HCT116 (cell line): Measurements from ENCODE around the gene SEC16B. TPM values are rescaled to one million over a fixed set of nuclear protein-coding genes. Genes with fewer than 3 reads are reported as not detected.

Experiments
- ATAC-seq: fragments of 200-7000 bp; cut with Tn5 transposase; 2 replicates; pipeline ENCODE4 v1.9.1; 2020; ENCODE audit warnings: mild to moderate bottlenecking, moderate library complexity
- BruUV-seq: library from RNA; stranded (reverse); fragments of 400-500 nt; replicated peaks from 2 replicates; lab custom pipeline; 2021; lab: Mats Ljungman, UMichigan
- CTCF ChIA-PET: fragments of 300-600 bp; sonication (Branson Sonifier 250); formaldehyde crosslinking; loops from one replicate; lab custom pipeline; 2021; ENCODE audit warnings: antibody characterized with exemption; lab: Charles Lee
- POLR2A ChIA-PET: fragments of 300-600, 350-600 bp; sonication (Branson Sonifier 250); formaldehyde crosslinking; loops from one replicate; lab custom pipeline; 2021; ENCODE audit warnings: antibody characterized with exemption; lab: Charles Lee
- RAD21 ChIA-PET, 2 experiments: fragments of 300-600 bp; sonication (Branson Sonifier 250); formaldehyde crosslinking; loops; one replicate each; lab custom pipeline; 2023; ENCODE audit warnings: low total read pairs in 2 of 2; ENCODE audit not compliant: uncharacterized antibody in 2 of 2, unreplicated experiment in 2 of 2, low non-redundant PET in 1 of 2; lab: Charles Lee
- DNase-seq: peaks from one replicate; pipeline ENCODE4 v3.0.0-alpha.2; 2010; ENCODE audit warnings: low read depth, low spot score
- H2AFZ ChIP-seq: fragments of 200-600 bp; shearing (Covaris generic), sonication (generic); 2 replicates; pipeline ENCODE4 v1.6.1; 2017; ENCODE audit warnings: low read depth, mixed run types, mixed read lengths, antibody characterized with exemption, low read length; ENCODE audit not compliant: poor library complexity, severe bottlenecking
- H3K27ac ChIP-seq: 2 replicates; pipeline ENCODE4 v1.5.1; 2012; ENCODE audit warnings: low read depth, low read length
- H3K27me3 ChIP-seq: fragments of 200-600 bp; sonication (generic); 2 replicates; pipeline ENCODE4 v1.6.1; 2016; ENCODE audit warnings: mixed run types, low read length, mixed read lengths; ENCODE audit not compliant: insufficient read depth
- H3K36me3 ChIP-seq, 2 experiments: fragments of 200-500 bp in 1 of 2; fragments of 200-600 bp in 1 of 2; sonication (Bioruptor generic) in 1 of 2; sonication (generic) in 1 of 2; 2 replicates each; pipeline versions ENCODE4 v1.5.1 to v1.6.1; 2014 to 2016; ENCODE audit warnings: low read length in 2 of 2, inconsistent platforms in 1 of 2, mixed read lengths in 1 of 2, mixed run types in 1 of 2; ENCODE audit not compliant: insufficient read depth in 2 of 2, control insufficient read depth in 1 of 2
- H3K4me1 ChIP-seq, 2 experiments: fragments of 200-600 bp in 1 of 2; sonication (generic) in 1 of 2; 2 replicates each; pipeline versions ENCODE4 v1.5.1 to v1.6.1; 2012 to 2017; ENCODE audit warnings: low read length in 2 of 2, inconsistent platforms in 1 of 2, mild to moderate bottlenecking in 1 of 2, mixed read lengths in 1 of 2, mixed run types in 1 of 2, moderate library complexity in 1 of 2; ENCODE audit not compliant: insufficient read depth in 2 of 2, control insufficient read depth in 1 of 2
- H3K4me2 ChIP-seq: fragments of 200-600 bp; sonication (generic); 2 replicates; pipeline ENCODE4 v1.6.1; 2017; ENCODE audit warnings: mixed run types, low read length, mixed read lengths
- H3K4me3 ChIP-seq, 2 experiments: fragments of 200-600 bp in 1 of 2; sonication (generic) in 1 of 2; replicated peaks in 1 of 2; 2 replicates each; pipeline ENCODE4 v1.5.1; 2011 to 2016; ENCODE audit warnings: low read length in 2 of 2, control low read depth in 1 of 2, low read depth in 1 of 2, mild to moderate bottlenecking in 1 of 2, mixed read lengths in 1 of 2, mixed run types in 1 of 2
- H3K79me2 ChIP-seq: fragments of 200-600 bp; sonication (generic); 2 replicates; pipeline ENCODE4 v1.6.1; 2017; ENCODE audit warnings: mild to moderate bottlenecking, mixed run types, low read length, moderate library complexity, mixed read lengths; ENCODE audit not compliant: insufficient read depth
- H3K9ac ChIP-seq: fragments of 200-600 bp; sonication (generic); 2 replicates; pipeline ENCODE4 v1.6.1; 2016; ENCODE audit warnings: low read length, mixed read lengths
- H3K9me2 ChIP-seq: fragments of 200-600 bp; sonication (generic), shearing (Covaris generic); 2 replicates; pipeline ENCODE4 v1.6.1; 2017; ENCODE audit warnings: mixed run types, mild to moderate bottlenecking, moderate library complexity; ENCODE audit not compliant: insufficient read depth
- H3K9me3 ChIP-seq, 2 experiments: fragments of 200-500 bp in 1 of 2; fragments of 200-600 bp in 1 of 2; sonication (Bioruptor generic) in 1 of 2; sonication (generic) in 1 of 2; 2 replicates each; pipeline ENCODE4 v1.6.1; 2014 to 2017; ENCODE audit warnings: low read length in 2 of 2, mixed read lengths in 2 of 2, inconsistent platforms in 1 of 2, low read depth in 1 of 2, mild to moderate bottlenecking in 1 of 2, mixed run types in 1 of 2, moderate library complexity in 1 of 2; ENCODE audit not compliant: control insufficient read depth in 1 of 2, insufficient read depth in 1 of 2
- H4K20me1 ChIP-seq: fragments of 200-600 bp; sonication (generic), shearing (Covaris generic); 2 replicates; pipeline ENCODE4 v1.6.1; 2017; ENCODE audit warnings: mixed run types, mild to moderate bottlenecking, moderate library complexity; ENCODE audit not compliant: insufficient read depth
- CEBPB ChIP-seq: IDR thresholded peaks from 2 replicates; pipeline ENCODE4 v1.6.1; 2012; ENCODE audit warnings: low read depth
- EGR1 ChIP-seq: IDR thresholded peaks from 2 replicates; pipeline ENCODE4 v1.6.1; 2012; ENCODE audit warnings: low read depth
- FOSL1 ChIP-seq: IDR thresholded peaks from 2 replicates; pipeline ENCODE4 v1.6.1; 2012; ENCODE audit warnings: low read depth
- YY1 ChIP-seq: IDR thresholded peaks from 2 replicates; pipeline ENCODE4 v1.6.1; 2011; ENCODE audit warnings: low read length, low read depth, moderate library complexity, mild to moderate bottlenecking; ENCODE audit not compliant: insufficient replicate concordance; ENCODE audit errors: extremely low read depth
- ZNF274 ChIP-seq: fragments of 200-500 bp; sonication (Bioruptor generic); IDR thresholded peaks from 2 replicates; pipeline ENCODE4 v1.6.1; 2014; ENCODE audit warnings: mild to moderate bottlenecking, low read depth, low read length, inconsistent platforms
- intact Hi-C: fragments of 100-400 bp; cut with micrococcal nuclease; formaldehyde crosslinking; loops from 2 replicates; pipeline ENCODE4 v1.10.0; 2022
- total RNA-seq: library from RNA; stranded (reverse); gene quantifications from one replicate; pipeline ENCODE4 v1.2.1, GENCODE V29; 2021; ENCODE audit not compliant: unreplicated experiment
- TF ChIP-seq, protein P1 (sequence below): IDR thresholded peaks from 2 replicates; pipeline ENCODE4 v1.6.1; 2012
- TF ChIP-seq, protein P2 (sequence below): IDR thresholded peaks from 2 replicates; pipeline ENCODE4 v1.6.1; 2012
- TF ChIP-seq, protein P3 (sequence below): IDR thresholded peaks from 2 replicates; pipeline ENCODE4 v1.6.1; 2012; ENCODE audit warnings: low read depth
- TF ChIP-seq, protein P4 (sequence below), 3 experiments: fragments of 200-600 bp in 1 of 3; sonication (generic) in 1 of 3; IDR thresholded peaks in 2 of 3; conservative IDR thresholded peaks in 1 of 3; 2 replicates each; pipeline ENCODE4 v1.5.1; 2012 to 2017; ENCODE audit warnings: low read depth in 2 of 3, low read length in 2 of 3, antibody characterized with exemption in 1 of 3, borderline replicate concordance in 1 of 3, control low read depth in 1 of 3, mild to moderate bottlenecking in 1 of 3, mixed read lengths in 1 of 3, mixed run types in 1 of 3, moderate library complexity in 1 of 3; ENCODE audit not compliant: insufficient read depth in 1 of 3
- TF ChIP-seq, protein P5 (sequence below): IDR thresholded peaks from 2 replicates; pipeline ENCODE4 v1.6.1; 2011; ENCODE audit warnings: mild to moderate bottlenecking, low read length, moderate library complexity; ENCODE audit not compliant: insufficient replicate concordance; ENCODE audit errors: extremely low read depth

The SEC16B gene
- total RNA-seq, 1 experiment from 2014 or later = 1.2 TPM

DNA sequence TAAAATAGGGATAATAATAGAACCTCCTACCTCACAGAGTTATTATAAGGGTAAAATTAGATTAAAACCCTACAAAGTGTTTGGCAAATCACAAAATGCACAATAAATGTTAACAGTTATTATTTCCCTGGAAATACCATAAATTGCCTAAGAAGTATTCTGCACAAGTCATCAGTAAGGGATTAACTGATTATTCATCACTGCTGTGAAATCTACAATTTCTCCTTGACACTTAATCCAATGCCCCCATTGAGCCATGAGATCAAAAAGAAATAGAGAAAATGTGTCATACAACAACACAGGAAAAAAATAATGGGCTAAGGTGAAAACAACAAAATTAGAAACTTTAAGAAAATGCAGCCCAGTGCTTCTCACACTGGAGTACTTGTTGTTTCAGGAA, 6.7 kb upstream of the SEC16B start:
- BruUV-seq = no TSS peak
- intact Hi-C loops = no loop called here
- no peak for DNase-seq
- H2AFZ ChIP-seq = no peak overlapping the region
- no peak overlapping the region for H3K27ac ChIP-seq
- no peak overlapping the region for H3K4me3 ChIP-seq
- ChIA-PET CTCF (no interaction called here), POLR2A (no interaction called here)
- no peaks in the 10 kb centered on the region for H3K9me2 ChIP-seq
- no peak for ATAC-seq
- no peaks in the 10 kb centered on the region for H3K79me2 ChIP-seq
- H3K9ac ChIP-seq = no peak overlapping the region
- no peaks in the 10 kb centered on the region for H3K36me3 ChIP-seq
- no peaks in the 10 kb centered on the region for H4K20me1 ChIP-seq
- no peaks in the 10 kb centered on the region for H3K27me3 ChIP-seq
- peak overlapping the region; percentile 13; the same call in 1 of the 2 replicates for H3K4me2 ChIP-seq
- H3K9me3 ChIP-seq = no peaks in the 10 kb centered on the region
- TF ChIP-seq, protein P1, sequence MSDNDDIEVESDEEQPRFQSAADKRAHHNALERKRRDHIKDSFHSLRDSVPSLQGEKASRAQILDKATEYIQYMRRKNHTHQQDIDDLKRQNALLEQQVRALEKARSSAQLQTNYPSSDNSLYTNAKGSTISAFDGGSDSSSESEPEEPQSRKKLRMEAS = no peak
- TF ChIP-seq CEBPB (no peak), ZNF274 (no peak), FOSL1 (no peak), EGR1 (no peak), YY1 (no peak)
- TF ChIP-seq, protein P2, sequence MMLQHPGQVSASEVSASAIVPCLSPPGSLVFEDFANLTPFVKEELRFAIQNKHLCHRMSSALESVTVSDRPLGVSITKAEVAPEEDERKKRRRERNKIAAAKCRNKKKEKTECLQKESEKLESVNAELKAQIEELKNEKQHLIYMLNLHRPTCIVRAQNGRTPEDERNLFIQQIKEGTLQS = no peak
- TF ChIP-seq, protein P3, sequence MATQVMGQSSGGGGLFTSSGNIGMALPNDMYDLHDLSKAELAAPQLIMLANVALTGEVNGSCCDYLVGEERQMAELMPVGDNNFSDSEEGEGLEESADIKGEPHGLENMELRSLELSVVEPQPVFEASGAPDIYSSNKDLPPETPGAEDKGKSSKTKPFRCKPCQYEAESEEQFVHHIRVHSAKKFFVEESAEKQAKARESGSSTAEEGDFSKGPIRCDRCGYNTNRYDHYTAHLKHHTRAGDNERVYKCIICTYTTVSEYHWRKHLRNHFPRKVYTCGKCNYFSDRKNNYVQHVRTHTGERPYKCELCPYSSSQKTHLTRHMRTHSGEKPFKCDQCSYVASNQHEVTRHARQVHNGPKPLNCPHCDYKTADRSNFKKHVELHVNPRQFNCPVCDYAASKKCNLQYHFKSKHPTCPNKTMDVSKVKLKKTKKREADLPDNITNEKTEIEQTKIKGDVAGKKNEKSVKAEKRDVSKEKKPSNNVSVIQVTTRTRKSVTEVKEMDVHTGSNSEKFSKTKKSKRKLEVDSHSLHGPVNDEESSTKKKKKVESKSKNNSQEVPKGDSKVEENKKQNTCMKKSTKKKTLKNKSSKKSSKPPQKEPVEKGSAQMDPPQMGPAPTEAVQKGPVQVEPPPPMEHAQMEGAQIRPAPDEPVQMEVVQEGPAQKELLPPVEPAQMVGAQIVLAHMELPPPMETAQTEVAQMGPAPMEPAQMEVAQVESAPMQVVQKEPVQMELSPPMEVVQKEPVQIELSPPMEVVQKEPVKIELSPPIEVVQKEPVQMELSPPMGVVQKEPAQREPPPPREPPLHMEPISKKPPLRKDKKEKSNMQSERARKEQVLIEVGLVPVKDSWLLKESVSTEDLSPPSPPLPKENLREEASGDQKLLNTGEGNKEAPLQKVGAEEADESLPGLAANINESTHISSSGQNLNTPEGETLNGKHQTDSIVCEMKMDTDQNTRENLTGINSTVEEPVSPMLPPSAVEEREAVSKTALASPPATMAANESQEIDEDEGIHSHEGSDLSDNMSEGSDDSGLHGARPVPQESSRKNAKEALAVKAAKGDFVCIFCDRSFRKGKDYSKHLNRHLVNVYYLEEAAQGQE = no peak
- TF ChIP-seq, protein P4, sequence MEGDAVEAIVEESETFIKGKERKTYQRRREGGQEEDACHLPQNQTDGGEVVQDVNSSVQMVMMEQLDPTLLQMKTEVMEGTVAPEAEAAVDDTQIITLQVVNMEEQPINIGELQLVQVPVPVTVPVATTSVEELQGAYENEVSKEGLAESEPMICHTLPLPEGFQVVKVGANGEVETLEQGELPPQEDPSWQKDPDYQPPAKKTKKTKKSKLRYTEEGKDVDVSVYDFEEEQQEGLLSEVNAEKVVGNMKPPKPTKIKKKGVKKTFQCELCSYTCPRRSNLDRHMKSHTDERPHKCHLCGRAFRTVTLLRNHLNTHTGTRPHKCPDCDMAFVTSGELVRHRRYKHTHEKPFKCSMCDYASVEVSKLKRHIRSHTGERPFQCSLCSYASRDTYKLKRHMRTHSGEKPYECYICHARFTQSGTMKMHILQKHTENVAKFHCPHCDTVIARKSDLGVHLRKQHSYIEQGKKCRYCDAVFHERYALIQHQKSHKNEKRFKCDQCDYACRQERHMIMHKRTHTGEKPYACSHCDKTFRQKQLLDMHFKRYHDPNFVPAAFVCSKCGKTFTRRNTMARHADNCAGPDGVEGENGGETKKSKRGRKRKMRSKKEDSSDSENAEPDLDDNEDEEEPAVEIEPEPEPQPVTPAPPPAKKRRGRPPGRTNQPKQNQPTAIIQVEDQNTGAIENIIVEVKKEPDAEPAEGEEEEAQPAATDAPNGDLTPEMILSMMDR (IDR thresholded peaks at IDR 0.05 in 2 of 3, conservative IDR thresholded peaks at IDR 0.05 in 1 of 3; ENCODE audit: borderline replicate concordance in 1 of 3, insufficient read depth in 1 of 3, low read depth in 2 of 3, low read length in 2 of 3) = no peak
- TF ChIP-seq, protein P5, sequence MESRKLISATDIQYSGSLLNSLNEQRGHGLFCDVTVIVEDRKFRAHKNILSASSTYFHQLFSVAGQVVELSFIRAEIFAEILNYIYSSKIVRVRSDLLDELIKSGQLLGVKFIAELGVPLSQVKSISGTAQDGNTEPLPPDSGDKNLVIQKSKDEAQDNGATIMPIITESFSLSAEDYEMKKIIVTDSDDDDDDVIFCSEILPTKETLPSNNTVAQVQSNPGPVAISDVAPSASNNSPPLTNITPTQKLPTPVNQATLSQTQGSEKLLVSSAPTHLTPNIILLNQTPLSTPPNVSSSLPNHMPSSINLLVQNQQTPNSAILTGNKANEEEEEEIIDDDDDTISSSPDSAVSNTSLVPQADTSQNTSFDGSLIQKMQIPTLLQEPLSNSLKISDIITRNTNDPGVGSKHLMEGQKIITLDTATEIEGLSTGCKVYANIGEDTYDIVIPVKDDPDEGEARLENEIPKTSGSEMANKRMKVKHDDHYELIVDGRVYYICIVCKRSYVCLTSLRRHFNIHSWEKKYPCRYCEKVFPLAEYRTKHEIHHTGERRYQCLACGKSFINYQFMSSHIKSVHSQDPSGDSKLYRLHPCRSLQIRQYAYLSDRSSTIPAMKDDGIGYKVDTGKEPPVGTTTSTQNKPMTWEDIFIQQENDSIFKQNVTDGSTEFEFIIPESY = no peak
- TF ChIP-seq, all 23 proteins: peak for 0
- RAD21 ChIA-PET = no interaction called here
- H3K4me1 ChIP-seq = peaks cover 0 to 10% of the 10 kb centered on the region in 2 experiments; a peak in 2 of 4 replicates
